HCT116 (cell line): ENCODE data around the gene RIBC2. TPM values are rescaled to one million over a fixed set of nuclear protein-coding genes. Genes with fewer than 3 reads are reported as not detected.

ENCODE experiments used
- ATAC-seq: fragments of 200-7000 bp; cut with Tn5 transposase; 2 replicates; pipeline ENCODE4 v1.9.1; 2020; ENCODE audit warnings: mild to moderate bottlenecking, moderate library complexity
- BruUV-seq: library from RNA; stranded (reverse); fragments of 400-500 nt; replicated peaks from 2 replicates; lab custom pipeline; 2021; lab: Mats Ljungman, UMichigan
- CTCF ChIA-PET: fragments of 300-600 bp; sonication (Branson Sonifier 250); formaldehyde crosslinking; loops from one replicate; lab custom pipeline; 2021; ENCODE audit warnings: antibody characterized with exemption; lab: Charles Lee
- POLR2A ChIA-PET: fragments of 300-600, 350-600 bp; sonication (Branson Sonifier 250); formaldehyde crosslinking; loops from one replicate; lab custom pipeline; 2021; ENCODE audit warnings: antibody characterized with exemption; lab: Charles Lee
- RAD21 ChIA-PET, 2 experiments: fragments of 300-600 bp; sonication (Branson Sonifier 250); formaldehyde crosslinking; loops; one replicate each; lab custom pipeline; 2023; ENCODE audit warnings: low total read pairs in 2 of 2; ENCODE audit not compliant: uncharacterized antibody in 2 of 2, unreplicated experiment in 2 of 2, low non-redundant PET in 1 of 2; lab: Charles Lee
- DNase-seq: peaks from one replicate; pipeline ENCODE4 v3.0.0-alpha.2; 2010; ENCODE audit warnings: low read depth, low spot score
- H2AFZ ChIP-seq: fragments of 200-600 bp; shearing (Covaris generic), sonication (generic); 2 replicates; pipeline ENCODE4 v1.6.1; 2017; ENCODE audit warnings: low read depth, mixed run types, mixed read lengths, antibody characterized with exemption, low read length; ENCODE audit not compliant: poor library complexity, severe bottlenecking
- H3K27ac ChIP-seq: 2 replicates; pipeline ENCODE4 v1.5.1; 2012; ENCODE audit warnings: low read depth, low read length
- H3K27me3 ChIP-seq: fragments of 200-600 bp; sonication (generic); 2 replicates; pipeline ENCODE4 v1.6.1; 2016; ENCODE audit warnings: mixed run types, low read length, mixed read lengths; ENCODE audit not compliant: insufficient read depth
- H3K36me3 ChIP-seq, 2 experiments: fragments of 200-500 bp in 1 of 2; fragments of 200-600 bp in 1 of 2; sonication (Bioruptor generic) in 1 of 2; sonication (generic) in 1 of 2; 2 replicates each; pipeline versions ENCODE4 v1.5.1 to v1.6.1; 2014 to 2016; ENCODE audit warnings: low read length in 2 of 2, inconsistent platforms in 1 of 2, mixed read lengths in 1 of 2, mixed run types in 1 of 2; ENCODE audit not compliant: insufficient read depth in 2 of 2, control insufficient read depth in 1 of 2
- H3K4me1 ChIP-seq, 2 experiments: fragments of 200-600 bp in 1 of 2; sonication (generic) in 1 of 2; 2 replicates each; pipeline versions ENCODE4 v1.5.1 to v1.6.1; 2012 to 2017; ENCODE audit warnings: low read length in 2 of 2, inconsistent platforms in 1 of 2, mild to moderate bottlenecking in 1 of 2, mixed read lengths in 1 of 2, mixed run types in 1 of 2, moderate library complexity in 1 of 2; ENCODE audit not compliant: insufficient read depth in 2 of 2, control insufficient read depth in 1 of 2
- H3K4me2 ChIP-seq: fragments of 200-600 bp; sonication (generic); 2 replicates; pipeline ENCODE4 v1.6.1; 2017; ENCODE audit warnings: mixed run types, low read length, mixed read lengths
- H3K4me3 ChIP-seq, 2 experiments: fragments of 200-600 bp in 1 of 2; sonication (generic) in 1 of 2; replicated peaks in 1 of 2; 2 replicates each; pipeline ENCODE4 v1.5.1; 2011 to 2016; ENCODE audit warnings: low read length in 2 of 2, control low read depth in 1 of 2, low read depth in 1 of 2, mild to moderate bottlenecking in 1 of 2, mixed read lengths in 1 of 2, mixed run types in 1 of 2
- H3K79me2 ChIP-seq: fragments of 200-600 bp; sonication (generic); 2 replicates; pipeline ENCODE4 v1.6.1; 2017; ENCODE audit warnings: mild to moderate bottlenecking, mixed run types, low read length, moderate library complexity, mixed read lengths; ENCODE audit not compliant: insufficient read depth
- H3K9ac ChIP-seq: fragments of 200-600 bp; sonication (generic); 2 replicates; pipeline ENCODE4 v1.6.1; 2016; ENCODE audit warnings: low read length, mixed read lengths
- H3K9me2 ChIP-seq: fragments of 200-600 bp; sonication (generic), shearing (Covaris generic); 2 replicates; pipeline ENCODE4 v1.6.1; 2017; ENCODE audit warnings: mixed run types, mild to moderate bottlenecking, moderate library complexity; ENCODE audit not compliant: insufficient read depth
- H3K9me3 ChIP-seq, 2 experiments: fragments of 200-500 bp in 1 of 2; fragments of 200-600 bp in 1 of 2; sonication (Bioruptor generic) in 1 of 2; sonication (generic) in 1 of 2; 2 replicates each; pipeline ENCODE4 v1.6.1; 2014 to 2017; ENCODE audit warnings: low read length in 2 of 2, mixed read lengths in 2 of 2, inconsistent platforms in 1 of 2, low read depth in 1 of 2, mild to moderate bottlenecking in 1 of 2, mixed run types in 1 of 2, moderate library complexity in 1 of 2; ENCODE audit not compliant: control insufficient read depth in 1 of 2, insufficient read depth in 1 of 2
- H4K20me1 ChIP-seq: fragments of 200-600 bp; sonication (generic), shearing (Covaris generic); 2 replicates; pipeline ENCODE4 v1.6.1; 2017; ENCODE audit warnings: mixed run types, mild to moderate bottlenecking, moderate library complexity; ENCODE audit not compliant: insufficient read depth
- ATF3 ChIP-seq: IDR thresholded peaks from 2 replicates; pipeline ENCODE4 v1.6.1; 2012
- CBX3 ChIP-seq: IDR thresholded peaks from 2 replicates; pipeline ENCODE4 v1.6.1; 2012; ENCODE audit warnings: low read depth
- CEBPB ChIP-seq: IDR thresholded peaks from 2 replicates; pipeline ENCODE4 v1.6.1; 2012; ENCODE audit warnings: low read depth
- EGR1 ChIP-seq: IDR thresholded peaks from 2 replicates; pipeline ENCODE4 v1.6.1; 2012; ENCODE audit warnings: low read depth
- EZH2 ChIP-seq: fragments of 200-600 bp; sonication (generic); IDR thresholded peaks from 2 replicates; pipeline ENCODE4 v1.6.1; 2017; ENCODE audit warnings: antibody characterized with exemption, mixed run types
- EZH2phosphoT487 ChIP-seq: fragments of 200-600 bp; IDR thresholded peaks from 2 replicates; pipeline ENCODE4 v1.6.1; 2018; ENCODE audit warnings: antibody characterized with exemption, borderline replicate concordance
- FOSL1 ChIP-seq: IDR thresholded peaks from 2 replicates; pipeline ENCODE4 v1.6.1; 2012; ENCODE audit warnings: low read depth
- POLR2A ChIP-seq: IDR thresholded peaks from 2 replicates; pipeline ENCODE4 v1.7.0; 2011; ENCODE audit warnings: borderline replicate concordance; ENCODE audit not compliant: insufficient read depth, insufficient read length; ENCODE audit errors: extremely low read depth
- POLR2AphosphoS5 ChIP-seq: IDR thresholded peaks from 2 replicates; pipeline ENCODE4 v1.6.1; 2011; ENCODE audit warnings: mild to moderate bottlenecking, low read depth, low read length, moderate library complexity
- RAD21 ChIP-seq: IDR thresholded peaks from 2 replicates; pipeline ENCODE4 v1.6.1; 2012; ENCODE audit warnings: low read depth, mild to moderate bottlenecking
- SIN3A ChIP-seq: IDR thresholded peaks from 2 replicates; pipeline ENCODE4 v1.6.1; 2012; ENCODE audit warnings: low read depth
- SP1 ChIP-seq: IDR thresholded peaks from 2 replicates; pipeline ENCODE4 v1.6.1; 2012; ENCODE audit warnings: low read depth
- SRF ChIP-seq: IDR thresholded peaks from 2 replicates; pipeline ENCODE4 v1.6.1; 2012; ENCODE audit warnings: low read depth
- YY1 ChIP-seq: IDR thresholded peaks from 2 replicates; pipeline ENCODE4 v1.6.1; 2011; ENCODE audit warnings: low read length, low read depth, moderate library complexity, mild to moderate bottlenecking; ENCODE audit not compliant: insufficient replicate concordance; ENCODE audit errors: extremely low read depth
- ZBTB33 ChIP-seq: IDR thresholded peaks from 2 replicates; pipeline ENCODE4 v1.6.1; 2011; ENCODE audit warnings: mild to moderate bottlenecking, low read length, moderate library complexity; ENCODE audit not compliant: insufficient replicate concordance; ENCODE audit errors: extremely low read depth
- ZFX ChIP-seq: fragments of 450-650 bp; IDR thresholded peaks from 2 replicates; pipeline ENCODE4 v1.6.1; 2017
- ZNF274 ChIP-seq: fragments of 200-500 bp; sonication (Bioruptor generic); IDR thresholded peaks from 2 replicates; pipeline ENCODE4 v1.6.1; 2014; ENCODE audit warnings: mild to moderate bottlenecking, low read depth, low read length, inconsistent platforms
- intact Hi-C: fragments of 100-400 bp; cut with micrococcal nuclease; formaldehyde crosslinking; loops from 2 replicates; pipeline ENCODE4 v1.10.0; 2022
- total RNA-seq: library from RNA; stranded (reverse); gene quantifications from one replicate; pipeline ENCODE4 v1.2.1, GENCODE V29; 2021; ENCODE audit not compliant: unreplicated experiment

RIBC2 gene
- total RNA-seq, 1 experiment from 2014 or later = 8.3 TPM

GRCh38 chr22:45418770-45419138 lies 5.3 kb downstream of the RIBC2 start:
- no peak for ATAC-seq
- no peaks in the 10 kb centered on the region for H3K27me3 ChIP-seq
- intact Hi-C loops = no loop called here
- no TSS peak for BruUV-seq
- ChIA-PET POLR2A (no interaction called here), CTCF (no interaction called here), RAD21 (no interaction called here)
- H3K4me2 ChIP-seq = no peak overlapping the region
- no peaks in the 10 kb centered on the region; a peak in 1 of 4 replicates for H3K36me3 ChIP-seq
- no peak overlapping the region for H3K9ac ChIP-seq
- no peak overlapping the region for H2AFZ ChIP-seq
- DNase-seq = no peak
- H3K9me3 ChIP-seq = no peaks in the 10 kb centered on the region
- H3K4me3 ChIP-seq = no peak overlapping the region
- no peak for TF ChIP-seq SIN3A
- H3K79me2 ChIP-seq = no peaks in the 10 kb centered on the region
- H3K4me1 ChIP-seq = peaks cover 5% of the 10 kb centered on the region in 2 experiments; a peak in 3 of 4 replicates
- no peak overlapping the region for H3K27ac ChIP-seq
- H4K20me1 ChIP-seq = no peaks in the 10 kb centered on the region
- H3K9me2 ChIP-seq = no peaks in the 10 kb centered on the region

- no peaks in the 10 kb centered on the region; a peak in 1 of 4 replicates for H3K36me3 ChIP-seq
Measured at GRCh38 chr22:45420011-45420410, 6.5 kb downstream of the RIBC2 start.

More at GRCh38 chr22:45420011-45420410, 6.5 kb downstream of the RIBC2 start:
- H2AFZ ChIP-seq = no peak overlapping the region
- RAD21 ChIA-PET = no interaction called here
- H3K4me2 ChIP-seq = no peak overlapping the region
- no peak for ATAC-seq
- no peaks in the 10 kb centered on the region for H3K27me3 ChIP-seq
- intact Hi-C loops = no loop called here
- H3K9ac ChIP-seq = no peak overlapping the region
- no peaks in the 10 kb centered on the region for H3K79me2 ChIP-seq
- no peaks in the 10 kb centered on the region for H4K20me1 ChIP-seq
- no peaks in the 10 kb centered on the region for H3K9me2 ChIP-seq
- DNase-seq = no peak
- no peaks in the 10 kb centered on the region for H3K9me3 ChIP-seq
- POLR2A ChIA-PET = no interaction called here
- no peak overlapping the region for H3K27ac ChIP-seq
- BruUV-seq = no TSS peak
- no peaks in the 10 kb centered on the region for H3K4me1 ChIP-seq
- CTCF ChIA-PET = no interaction called here
- H3K4me3 ChIP-seq = no peak overlapping the region
- TF ChIP-seq SP1 (no peak), RAD21 (no peak), POLR2AphosphoS5 (no peak), FOSL1 (no peak), ZFX (no peak), SRF (no peak), EGR1 (no peak), ZNF274 (no peak), EZH2phosphoT487 (no peak), POLR2A (no peak), CBX3 (no peak), CEBPB (no peak), ZBTB33 (no peak), ATF3 (no peak), YY1 (no peak), EZH2 (no peak)
- TF ChIP-seq, all 23 proteins: peak for 0
